HCT116 (cell line): ENCODE data around the gene THAP9. TPM values are rescaled to one million over a fixed set of nuclear protein-coding genes. Genes with fewer than 3 reads are reported as not detected.

Experiments used
- ATAC-seq: fragments of 200-7000 bp; cut with Tn5 transposase; 2 replicates; pipeline ENCODE4 v1.9.1; 2020; ENCODE audit warnings: mild to moderate bottlenecking, moderate library complexity
- BruUV-seq: library from RNA; stranded (reverse); fragments of 400-500 nt; replicated peaks from 2 replicates; lab custom pipeline; 2021; lab: Mats Ljungman, UMichigan
- CTCF ChIA-PET: fragments of 300-600 bp; sonication (Branson Sonifier 250); formaldehyde crosslinking; loops from one replicate; lab custom pipeline; 2021; ENCODE audit warnings: antibody characterized with exemption; lab: Charles Lee
- POLR2A ChIA-PET: fragments of 300-600, 350-600 bp; sonication (Branson Sonifier 250); formaldehyde crosslinking; loops from one replicate; lab custom pipeline; 2021; ENCODE audit warnings: antibody characterized with exemption; lab: Charles Lee
- RAD21 ChIA-PET, 2 experiments: fragments of 300-600 bp; sonication (Branson Sonifier 250); formaldehyde crosslinking; loops; one replicate each; lab custom pipeline; 2023; ENCODE audit warnings: low total read pairs in 2 of 2; ENCODE audit not compliant: uncharacterized antibody in 2 of 2, unreplicated experiment in 2 of 2, low non-redundant PET in 1 of 2; lab: Charles Lee
- DNase-seq: peaks from one replicate; pipeline ENCODE4 v3.0.0-alpha.2; 2010; ENCODE audit warnings: low read depth, low spot score
- H2AFZ ChIP-seq: fragments of 200-600 bp; shearing (Covaris generic), sonication (generic); 2 replicates; pipeline ENCODE4 v1.6.1; 2017; ENCODE audit warnings: low read depth, mixed run types, mixed read lengths, antibody characterized with exemption, low read length; ENCODE audit not compliant: poor library complexity, severe bottlenecking
- H3K27ac ChIP-seq: 2 replicates; pipeline ENCODE4 v1.5.1; 2012; ENCODE audit warnings: low read depth, low read length
- H3K27me3 ChIP-seq: fragments of 200-600 bp; sonication (generic); 2 replicates; pipeline ENCODE4 v1.6.1; 2016; ENCODE audit warnings: mixed run types, low read length, mixed read lengths; ENCODE audit not compliant: insufficient read depth
- H3K36me3 ChIP-seq, 2 experiments: fragments of 200-500 bp in 1 of 2; fragments of 200-600 bp in 1 of 2; sonication (Bioruptor generic) in 1 of 2; sonication (generic) in 1 of 2; 2 replicates each; pipeline versions ENCODE4 v1.5.1 to v1.6.1; 2014 to 2016; ENCODE audit warnings: low read length in 2 of 2, inconsistent platforms in 1 of 2, mixed read lengths in 1 of 2, mixed run types in 1 of 2; ENCODE audit not compliant: insufficient read depth in 2 of 2, control insufficient read depth in 1 of 2
- H3K4me1 ChIP-seq, 2 experiments: fragments of 200-600 bp in 1 of 2; sonication (generic) in 1 of 2; 2 replicates each; pipeline versions ENCODE4 v1.5.1 to v1.6.1; 2012 to 2017; ENCODE audit warnings: low read length in 2 of 2, inconsistent platforms in 1 of 2, mild to moderate bottlenecking in 1 of 2, mixed read lengths in 1 of 2, mixed run types in 1 of 2, moderate library complexity in 1 of 2; ENCODE audit not compliant: insufficient read depth in 2 of 2, control insufficient read depth in 1 of 2
- H3K4me2 ChIP-seq: fragments of 200-600 bp; sonication (generic); 2 replicates; pipeline ENCODE4 v1.6.1; 2017; ENCODE audit warnings: mixed run types, low read length, mixed read lengths
- H3K4me3 ChIP-seq, 2 experiments: fragments of 200-600 bp in 1 of 2; sonication (generic) in 1 of 2; replicated peaks in 1 of 2; 2 replicates each; pipeline ENCODE4 v1.5.1; 2011 to 2016; ENCODE audit warnings: low read length in 2 of 2, control low read depth in 1 of 2, low read depth in 1 of 2, mild to moderate bottlenecking in 1 of 2, mixed read lengths in 1 of 2, mixed run types in 1 of 2
- H3K79me2 ChIP-seq: fragments of 200-600 bp; sonication (generic); 2 replicates; pipeline ENCODE4 v1.6.1; 2017; ENCODE audit warnings: mild to moderate bottlenecking, mixed run types, low read length, moderate library complexity, mixed read lengths; ENCODE audit not compliant: insufficient read depth
- H3K9ac ChIP-seq: fragments of 200-600 bp; sonication (generic); 2 replicates; pipeline ENCODE4 v1.6.1; 2016; ENCODE audit warnings: low read length, mixed read lengths
- H3K9me2 ChIP-seq: fragments of 200-600 bp; sonication (generic), shearing (Covaris generic); 2 replicates; pipeline ENCODE4 v1.6.1; 2017; ENCODE audit warnings: mixed run types, mild to moderate bottlenecking, moderate library complexity; ENCODE audit not compliant: insufficient read depth
- H3K9me3 ChIP-seq, 2 experiments: fragments of 200-500 bp in 1 of 2; fragments of 200-600 bp in 1 of 2; sonication (Bioruptor generic) in 1 of 2; sonication (generic) in 1 of 2; 2 replicates each; pipeline ENCODE4 v1.6.1; 2014 to 2017; ENCODE audit warnings: low read length in 2 of 2, mixed read lengths in 2 of 2, inconsistent platforms in 1 of 2, low read depth in 1 of 2, mild to moderate bottlenecking in 1 of 2, mixed run types in 1 of 2, moderate library complexity in 1 of 2; ENCODE audit not compliant: control insufficient read depth in 1 of 2, insufficient read depth in 1 of 2
- H4K20me1 ChIP-seq: fragments of 200-600 bp; sonication (generic), shearing (Covaris generic); 2 replicates; pipeline ENCODE4 v1.6.1; 2017; ENCODE audit warnings: mixed run types, mild to moderate bottlenecking, moderate library complexity; ENCODE audit not compliant: insufficient read depth
- ATF3 ChIP-seq: IDR thresholded peaks from 2 replicates; pipeline ENCODE4 v1.6.1; 2012
- CEBPB ChIP-seq: IDR thresholded peaks from 2 replicates; pipeline ENCODE4 v1.6.1; 2012; ENCODE audit warnings: low read depth
- FOSL1 ChIP-seq: IDR thresholded peaks from 2 replicates; pipeline ENCODE4 v1.6.1; 2012; ENCODE audit warnings: low read depth
- POLR2A ChIP-seq: IDR thresholded peaks from 2 replicates; pipeline ENCODE4 v1.7.0; 2011; ENCODE audit warnings: borderline replicate concordance; ENCODE audit not compliant: insufficient read depth, insufficient read length; ENCODE audit errors: extremely low read depth
- POLR2AphosphoS5 ChIP-seq: IDR thresholded peaks from 2 replicates; pipeline ENCODE4 v1.6.1; 2011; ENCODE audit warnings: mild to moderate bottlenecking, low read depth, low read length, moderate library complexity
- SIN3A ChIP-seq: IDR thresholded peaks from 2 replicates; pipeline ENCODE4 v1.6.1; 2012; ENCODE audit warnings: low read depth
- SRF ChIP-seq: IDR thresholded peaks from 2 replicates; pipeline ENCODE4 v1.6.1; 2012; ENCODE audit warnings: low read depth
- ZBTB33 ChIP-seq: IDR thresholded peaks from 2 replicates; pipeline ENCODE4 v1.6.1; 2011; ENCODE audit warnings: mild to moderate bottlenecking, low read length, moderate library complexity; ENCODE audit not compliant: insufficient replicate concordance; ENCODE audit errors: extremely low read depth
- intact Hi-C: fragments of 100-400 bp; cut with micrococcal nuclease; formaldehyde crosslinking; loops from 2 replicates; pipeline ENCODE4 v1.10.0; 2022
- total RNA-seq: library from RNA; stranded (reverse); gene quantifications from one replicate; pipeline ENCODE4 v1.2.1, GENCODE V29; 2021; ENCODE audit not compliant: unreplicated experiment

Gene THAP9
- total RNA-seq, 1 experiment from 2014 or later, result 6.4 TPM

GRCh38 chr4:82893942-82894341 is 6.6 kb upstream of the THAP9 start:
- no peak overlapping the region for H2AFZ ChIP-seq
- H3K9me3 ChIP-seq, result no peaks in the 10 kb centered on the region
- ATAC-seq, result no peak
- peaks cover 9 to 38% of the 10 kb centered on the region in 2 experiments; a peak in 3 of 4 replicates for H3K4me1 ChIP-seq
- H3K9ac ChIP-seq, result no peak overlapping the region
- BruUV-seq, result no TSS peak
- TF ChIP-seq POLR2A (no peak), SRF (no peak), FOSL1 (no peak), ZBTB33 (no peak), CEBPB (no peak)
- peaks cover 43 to 44% of the 10 kb centered on the region in 2 experiments for H3K36me3 ChIP-seq
- POLR2A ChIA-PET, result no interaction called here
- intact Hi-C loops, result no loop called here
- H3K9me2 ChIP-seq, result no peaks in the 10 kb centered on the region
- no peak overlapping the region for H3K27ac ChIP-seq
- RAD21 ChIA-PET, result no interaction called here
- H3K4me2 ChIP-seq, result no peak overlapping the region
- peaks cover 84% of the 10 kb centered on the region for H3K79me2 ChIP-seq
- no peak overlapping the region for H3K4me3 ChIP-seq
- H3K27me3 ChIP-seq, result no peaks in the 10 kb centered on the region
- peaks cover 18% of the 10 kb centered on the region; the same call in 1 of the 2 replicates for H4K20me1 ChIP-seq
- CTCF ChIA-PET, result no interaction called here
- no peak for DNase-seq

GRCh38 chr4:82896755-82897154 is 3.8 kb upstream of the THAP9 start:
- no TSS peak for BruUV-seq
- Histone ChIP-seq H3K4me1 (peaks cover 6 to 31% of the 10 kb centered on the region in 2 experiments; a peak in 3 of 4 replicates), H3K4me3 (no peak overlapping the region), H3K4me2 (no peak overlapping the region), H3K36me3 (peaks cover 43 to 44% of the 10 kb centered on the region in 2 experiments), H4K20me1 (peaks cover 18% of the 10 kb centered on the region; the same call in 1 of the 2 replicates), H3K9me3 (no peaks in the 10 kb centered on the region), H3K9me2 (no peaks in the 10 kb centered on the region), H3K9ac (no peak overlapping the region), H3K27me3 (no peaks in the 10 kb centered on the region), H2AFZ (no peak overlapping the region), H3K27ac (no peak overlapping the region), H3K79me2 (peaks cover 86% of the 10 kb centered on the region)
- no peak for TF ChIP-seq POLR2AphosphoS5
- no peak for TF ChIP-seq ATF3
- no peak for TF ChIP-seq SIN3A
- TF ChIP-seq FOSL1, result no peak
- no peak for TF ChIP-seq POLR2A
- TF ChIP-seq CEBPB, result no peak
- no peak for ATAC-seq
- intact Hi-C loops, result no loop called here
- ChIA-PET CTCF (no interaction called here), RAD21 (no interaction called here), POLR2A (no interaction called here)
- DNase-seq, result no peak
